CD4-positive, alpha-beta T cell (primary cell): Measurements from ENCODE around the gene POLDIP3. TPM values are rescaled to one million over a fixed set of nuclear protein-coding genes. Genes with fewer than 3 reads are reported as not detected.

Source experiments
- ATAC-seq: fragments of 200-7000 bp; cut with Tn5 transposase; one replicate; pipeline ENCODE4 v1.10.0; 2022; ENCODE audit warnings: mild to moderate bottlenecking; ENCODE audit not compliant: poor library complexity
- CTCF ChIA-PET: fragments of 350-600 bp; sonication (Branson Sonifier 250); formaldehyde crosslinking; loops from one replicate; lab custom pipeline; 2021; ENCODE audit warnings: antibody characterized with exemption, inconsistent platforms; lab: Charles Lee
- POLR2A ChIA-PET: fragments of 350-600 bp; sonication (Branson Sonifier 250); formaldehyde crosslinking; loops from one replicate; lab custom pipeline; 2021; ENCODE audit warnings: antibody characterized with exemption, inconsistent platforms; lab: Charles Lee
- DNase-seq, 14 experiments: peaks; one replicate each; pipeline ENCODE4 v3.0.0-alpha.2; 2013 to 2020; ENCODE audit warnings: mixed read lengths in 2 of 14
- H3K27ac ChIP-seq, 2 donors: one replicate each; pipeline versions ENCODE4 v1.5.1 to v1.7.0; 2013; ENCODE audit warnings: low read length in 2 of 2, low read depth in 1 of 2, mild to moderate bottlenecking in 1 of 2
- H3K27me3 ChIP-seq, 2 experiments: 1 replicate in 1 of 2; 2 replicates in 1 of 2; pipeline versions ENCODE4 v1.6.1 to v1.7.0; 2013; ENCODE audit warnings: low read length in 2 of 2, control low read depth in 1 of 2, mild to moderate bottlenecking in 1 of 2, moderate library complexity in 1 of 2; ENCODE audit not compliant: insufficient read depth in 2 of 2, control insufficient read depth in 1 of 2
- H3K36me3 ChIP-seq: one replicate; pipeline ENCODE4 v1.6.1; 2013; ENCODE audit warnings: low read length, control low read depth; ENCODE audit not compliant: insufficient read depth
- H3K4me1 ChIP-seq: one replicate; pipeline ENCODE4 v1.6.1; 2013; ENCODE audit warnings: low read length, control low read depth; ENCODE audit not compliant: insufficient read depth
- H3K4me3 ChIP-seq: one replicate; pipeline ENCODE4 v1.5.1; 2013; ENCODE audit warnings: mild to moderate bottlenecking, low read length, moderate library complexity
- H3K9me3 ChIP-seq, 2 experiments: 1 replicate in 1 of 2; 2 replicates in 1 of 2; pipeline versions ENCODE4 v1.6.1 to v1.7.0; 2013; ENCODE audit warnings: low read length in 2 of 2, mild to moderate bottlenecking in 2 of 2, control low read depth in 1 of 2, moderate library complexity in 1 of 2; ENCODE audit not compliant: control insufficient read depth in 1 of 2, insufficient read depth in 1 of 2
- H3K27ac Mint-ChIP-seq: one replicate; pipeline ENCODE4 v1.8.0; 2020; ENCODE audit warnings: mixed read lengths
- H3K27me3 Mint-ChIP-seq: one replicate; pipeline ENCODE4 v1.8.0; 2021; ENCODE audit warnings: mixed read lengths
- H3K36me3 Mint-ChIP-seq: one replicate; pipeline ENCODE4 v1.8.0; 2021; ENCODE audit warnings: low read depth, mixed read lengths
- H3K4me1 Mint-ChIP-seq: one replicate; pipeline ENCODE4 v1.8.0; 2021; ENCODE audit warnings: low read depth, mixed read lengths
- H3K4me3 Mint-ChIP-seq: one replicate; pipeline ENCODE4 v1.8.0; 2020; ENCODE audit warnings: mild to moderate bottlenecking, mixed read lengths
- H3K9me3 Mint-ChIP-seq: one replicate; pipeline ENCODE4 v1.8.0; 2020; ENCODE audit warnings: mixed read lengths
- intact Hi-C, 2 experiments: fragments of 100-400 bp; cut with DNase I in 1 of 2; cut with micrococcal nuclease in 1 of 2; formaldehyde crosslinking; loops; one replicate each; pipeline versions ENCODE4 v1.15.1 to v1.9.0; 2023 to 2025; cut with DNase I, micrococcal nuclease
- total RNA-seq, 174 experiments: library from RNA in 2 of 174; stranded (reverse) in 2 of 174; gene quantifications; one replicate each; pipeline ENCODE4 v1.2.3 and lab custom pipeline; 2021 to 2026
- TF ChIP-seq, protein P1 (sequence below): fragments of 200-600 bp; IDR thresholded peaks from one replicate; pipeline ENCODE4 v1.8.0; 2022; ENCODE audit warnings: antibody characterized with exemption, mild to moderate bottlenecking

Gene POLDIP3
- total RNA-seq, 2 experiments from 2014 or later, result 77.7 to 80.7 TPM

DNA sequence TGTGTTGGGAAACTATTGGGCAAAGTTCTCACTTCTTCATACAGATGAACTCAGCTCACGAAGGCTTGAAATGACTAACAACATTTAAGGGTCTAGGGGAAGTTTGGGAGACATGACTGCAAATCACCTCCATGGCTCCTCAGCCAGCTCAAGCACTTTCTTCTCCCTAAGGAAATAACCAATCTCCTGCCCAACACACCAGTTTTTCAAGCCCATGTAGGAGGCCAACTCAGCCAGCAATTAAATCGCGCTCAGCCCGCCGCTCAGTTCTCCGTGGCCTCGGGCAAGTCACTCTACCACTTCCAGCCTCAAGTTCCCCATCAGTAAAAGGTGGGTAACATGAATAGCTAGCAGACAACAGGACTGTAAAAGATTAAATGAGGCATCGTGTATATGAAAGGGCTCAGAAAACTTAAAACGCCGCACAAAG lies 796 bp downstream of the POLDIP3 start:
- H3K4me1 ChIP-seq, result peaks cover 70% of the 10 kb centered on the region
- H3K9me3 ChIP-seq, result no peaks in the 10 kb centered on the region
- DNase-seq, result peak in 2 of 14 experiments; percentile 11 to 54
- no peaks in the 10 kb centered on the region for H3K27me3 Mint-ChIP-seq
- peaks cover 34% of the 10 kb centered on the region for H3K36me3 ChIP-seq
- peaks cover 57% of the 10 kb centered on the region for H3K36me3 Mint-ChIP-seq
- TF ChIP-seq, protein P1, sequence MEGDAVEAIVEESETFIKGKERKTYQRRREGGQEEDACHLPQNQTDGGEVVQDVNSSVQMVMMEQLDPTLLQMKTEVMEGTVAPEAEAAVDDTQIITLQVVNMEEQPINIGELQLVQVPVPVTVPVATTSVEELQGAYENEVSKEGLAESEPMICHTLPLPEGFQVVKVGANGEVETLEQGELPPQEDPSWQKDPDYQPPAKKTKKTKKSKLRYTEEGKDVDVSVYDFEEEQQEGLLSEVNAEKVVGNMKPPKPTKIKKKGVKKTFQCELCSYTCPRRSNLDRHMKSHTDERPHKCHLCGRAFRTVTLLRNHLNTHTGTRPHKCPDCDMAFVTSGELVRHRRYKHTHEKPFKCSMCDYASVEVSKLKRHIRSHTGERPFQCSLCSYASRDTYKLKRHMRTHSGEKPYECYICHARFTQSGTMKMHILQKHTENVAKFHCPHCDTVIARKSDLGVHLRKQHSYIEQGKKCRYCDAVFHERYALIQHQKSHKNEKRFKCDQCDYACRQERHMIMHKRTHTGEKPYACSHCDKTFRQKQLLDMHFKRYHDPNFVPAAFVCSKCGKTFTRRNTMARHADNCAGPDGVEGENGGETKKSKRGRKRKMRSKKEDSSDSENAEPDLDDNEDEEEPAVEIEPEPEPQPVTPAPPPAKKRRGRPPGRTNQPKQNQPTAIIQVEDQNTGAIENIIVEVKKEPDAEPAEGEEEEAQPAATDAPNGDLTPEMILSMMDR, result no peak
- no peaks in the 10 kb centered on the region for H3K27me3 ChIP-seq
- H3K27ac Mint-ChIP-seq, result peak overlapping the region; percentile 99
- no peaks in the 10 kb centered on the region for H3K9me3 Mint-ChIP-seq
- H3K4me1 Mint-ChIP-seq, result peaks cover 63% of the 10 kb centered on the region
- peak overlapping the region; percentile 83 to 98 for H3K27ac ChIP-seq
- ATAC-seq, result peak; percentile 0
- CTCF ChIA-PET, result no interaction called here
- intact Hi-C loops, result loop anchor here (1.0 to 10.0 kb wide), 7 partner anchors 31 to 573 kb away; partner anchors contain the start of genes CYB5R3 (in 2 of the 2), ARFGAP3 (in 1 of the 2), NAGA (in 1 of the 2) and PHETA2 (in 1 of the 2)
- POLR2A ChIA-PET, result interaction anchor here (0.6 to 3.6 kb wide), 19 partner anchors 11 to 1232 kb away, joined by 3 to 58 read pairs (median 5); partner anchors contain the start of genes ACO2, CCDC134, CYB5R3 and NDUFA6
- peak overlapping the region; percentile 91 for H3K4me3 ChIP-seq
- H3K4me3 Mint-ChIP-seq, result peak overlapping the region; percentile 92

DNA sequence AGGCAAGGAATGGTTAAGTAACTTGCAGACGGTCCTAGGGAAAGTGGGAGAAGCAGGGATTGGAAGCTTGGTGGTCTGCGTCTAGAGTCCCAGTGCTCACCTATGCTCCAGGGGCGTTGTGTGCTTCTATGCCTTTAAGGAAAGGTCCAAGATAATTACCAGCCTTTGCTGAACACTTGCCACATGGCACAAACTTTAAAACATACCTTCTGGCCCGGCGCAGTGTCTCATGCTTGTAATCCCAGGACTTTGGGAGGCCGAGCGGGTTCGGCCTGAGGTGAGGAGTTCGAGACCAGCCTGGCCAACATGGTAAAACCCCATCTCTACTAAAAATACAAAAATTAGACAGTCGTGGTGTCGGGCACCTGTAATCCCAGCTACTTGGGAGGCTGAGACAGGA lies 2.3 kb downstream of the POLDIP3 start:
- Mint-ChIP-seq H3K27me3 (no peaks in the 10 kb centered on the region), H3K27ac (peak overlapping the region; percentile 99), H3K4me1 (peaks cover 69% of the 10 kb centered on the region), H3K36me3 (peaks cover 60% of the 10 kb centered on the region), H3K9me3 (no peaks in the 10 kb centered on the region), H3K4me3 (peak overlapping the region; percentile 70)
- Histone ChIP-seq H3K4me3 (no peak overlapping the region), H3K9me3 (no peaks in the 10 kb centered on the region), H3K36me3 (peaks cover 42% of the 10 kb centered on the region), H3K4me1 (peaks cover 78% of the 10 kb centered on the region), H3K27ac (no peak overlapping the region), H3K27me3 (no peaks in the 10 kb centered on the region)
- ATAC-seq (no peak), DNase-seq (no peak)
- TF ChIP-seq, protein P1, result no peak
- ChIA-PET POLR2A (no interaction called here), CTCF (no interaction called here)
- intact Hi-C loops, result loop anchor here in 1 of 2 experiments (5.0 to 10.0 kb wide), 2 partner anchors 90 to 538 kb away; partner anchors contain the start of genes NAGA, PHETA2 and SMDT1

DNA sequence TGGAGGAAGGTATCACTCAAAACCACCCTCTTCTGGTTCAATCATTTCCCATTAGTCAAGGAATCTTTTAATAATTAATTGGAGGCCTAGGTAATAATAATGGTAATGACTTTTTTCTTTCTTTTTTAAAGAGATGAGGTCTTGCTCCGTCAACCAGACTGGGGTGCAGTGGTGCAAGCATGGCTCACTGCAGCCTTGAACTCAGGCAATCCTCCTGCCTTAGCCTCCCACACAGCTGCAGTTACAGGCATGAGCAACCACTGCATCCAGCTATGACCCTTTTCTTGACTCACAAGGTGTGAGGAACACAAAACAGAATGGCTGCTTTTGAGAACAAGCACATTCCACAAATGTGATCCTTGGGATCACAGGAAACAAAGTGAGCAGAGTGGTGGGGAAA lies 3.6 kb downstream of the POLDIP3 start:
- intact Hi-C loops, result loop anchor here in 1 of 2 experiments (5.0 to 10.0 kb wide), 2 partner anchors 89 to 536 kb away; partner anchors contain the start of genes NAGA, PHETA2 and SMDT1
- Histone ChIP-seq H3K27ac (no peak overlapping the region), H3K4me3 (no peak overlapping the region), H3K4me1 (peaks cover 75% of the 10 kb centered on the region), H3K9me3 (no peaks in the 10 kb centered on the region), H3K36me3 (peaks cover 49% of the 10 kb centered on the region), H3K27me3 (no peaks in the 10 kb centered on the region)
- Mint-ChIP-seq H3K36me3 (peaks cover 73% of the 10 kb centered on the region), H3K4me3 (peak overlapping the region; percentile 20), H3K9me3 (no peaks in the 10 kb centered on the region), H3K27me3 (no peaks in the 10 kb centered on the region), H3K27ac (peak overlapping the region; percentile 99), H3K4me1 (peaks cover 75% of the 10 kb centered on the region)
- TF ChIP-seq, protein P1, result no peak
- ChIA-PET CTCF (no interaction called here), POLR2A (no interaction called here)
- DNase-seq (no peak), ATAC-seq (no peak)
